ENCODE data around the gene SCAF1.

Gene SCAF1

DNA sequence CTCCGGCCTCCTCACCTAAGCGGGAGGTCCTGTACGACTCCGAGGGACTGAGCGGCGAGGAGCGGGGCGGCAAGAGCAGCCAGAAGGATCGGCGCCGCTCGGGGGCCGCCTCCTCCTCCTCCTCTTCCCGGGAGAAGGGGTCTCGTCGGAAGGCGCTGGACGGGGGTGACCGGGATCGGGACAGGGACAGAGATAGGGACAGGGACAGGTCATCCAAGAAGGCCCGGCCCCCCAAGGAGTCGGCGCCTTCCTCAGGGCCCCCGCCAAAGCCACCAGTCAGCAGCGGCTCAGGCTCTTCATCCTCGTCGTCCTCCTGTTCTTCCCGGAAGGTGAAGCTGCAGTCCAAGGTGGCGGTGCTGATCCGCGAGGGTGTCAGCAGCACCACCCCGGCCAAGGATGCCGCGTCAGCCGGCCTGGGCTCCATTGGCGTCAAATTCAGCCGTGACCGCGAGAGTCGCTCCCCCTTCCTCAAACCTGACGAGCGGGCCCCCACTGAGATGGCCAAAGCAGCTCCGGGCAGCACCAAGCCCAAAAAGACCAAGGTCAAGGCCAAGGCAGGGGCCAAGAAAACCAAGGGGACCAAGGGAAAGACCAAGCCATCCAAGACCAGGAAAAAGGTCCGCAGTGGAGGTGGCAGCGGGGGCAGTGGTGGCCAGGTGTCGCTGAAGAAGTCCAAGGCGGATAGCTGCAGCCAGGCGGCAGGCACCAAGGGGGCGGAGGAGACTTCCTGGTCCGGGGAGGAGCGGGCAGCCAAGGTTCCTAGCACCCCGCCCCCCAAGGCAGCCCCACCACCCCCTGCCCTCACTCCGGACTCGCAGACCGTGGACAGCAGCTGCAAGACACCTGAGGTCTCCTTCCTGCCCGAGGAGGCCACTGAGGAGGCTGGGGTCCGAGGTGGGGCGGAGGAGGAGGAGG lies 10.8 kb downstream of the SCAF1 start:
- no peak for TF ChIP-seq TAF1 (IDR thresholded peaks at IDR 0.05; ENCODE audit: borderline replicate concordance, low read depth, low read length)
- no peak for TF ChIP-seq POLR2AphosphoS5 (IDR thresholded peaks at IDR 0.05; ENCODE audit: low read depth, low read length)
- TF ChIP-seq POLR2A (IDR thresholded peaks at IDR 0.05; ENCODE audit: low read depth, low read length), result no peak
- DNase-seq (ENCODE audit: insufficient read length), result no peak
- FAIRE-seq, result no peak

DNA sequence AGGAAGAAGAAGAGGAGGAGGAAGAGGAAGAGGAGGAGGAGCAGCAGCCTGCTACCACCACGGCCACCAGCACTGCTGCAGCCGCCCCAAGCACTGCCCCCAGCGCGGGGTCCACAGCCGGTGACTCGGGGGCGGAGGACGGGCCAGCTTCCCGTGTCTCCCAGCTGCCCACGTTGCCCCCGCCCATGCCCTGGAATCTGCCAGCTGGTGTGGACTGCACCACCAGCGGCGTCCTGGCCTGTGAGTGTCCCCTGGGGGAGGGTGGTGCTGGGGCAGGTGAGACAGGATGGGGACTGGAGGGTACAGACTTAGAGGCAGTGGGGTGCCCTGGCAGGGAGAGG lies 11.4 kb downstream of the SCAF1 start:
- TF ChIP-seq POLR2A (IDR thresholded peaks at IDR 0.05; ENCODE audit: low read depth, low read length) (no peak), POLR2AphosphoS5 (IDR thresholded peaks at IDR 0.05; ENCODE audit: low read depth, low read length) (no peak), TAF1 (IDR thresholded peaks at IDR 0.05; ENCODE audit: borderline replicate concordance, low read depth, low read length) (no peak)
- FAIRE-seq, result no peak
- no peak for DNase-seq (ENCODE audit: insufficient read length)

DNA sequence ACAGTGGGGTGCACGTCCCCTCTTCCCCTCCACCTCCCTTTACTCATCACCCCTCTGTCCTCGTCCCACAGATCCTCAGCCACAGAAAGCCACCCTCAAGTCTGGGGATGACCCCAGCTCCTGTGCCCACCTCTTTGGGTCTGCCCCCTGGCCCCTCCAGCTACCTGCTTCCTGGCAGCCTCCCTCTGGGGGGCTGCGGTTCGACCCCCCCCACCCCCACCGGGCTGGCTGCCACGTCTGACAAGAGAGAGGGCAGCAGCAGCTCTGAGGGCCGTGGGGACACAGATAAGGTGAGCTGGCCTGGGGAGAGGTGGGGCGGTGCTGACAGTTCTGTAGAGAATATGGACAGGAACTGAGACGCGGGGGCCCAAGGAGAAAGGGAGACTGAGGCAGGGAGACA lies 12.6 kb downstream of the SCAF1 start:
- FAIRE-seq (no peak), DNase-seq (ENCODE audit: insufficient read length) (no peak)
- TF ChIP-seq POLR2AphosphoS5 (IDR thresholded peaks at IDR 0.05; ENCODE audit: low read depth, low read length), result no peak
- TF ChIP-seq TAF1 (IDR thresholded peaks at IDR 0.05; ENCODE audit: borderline replicate concordance, low read depth, low read length), result no peak
- no peak for TF ChIP-seq POLR2A (IDR thresholded peaks at IDR 0.05; ENCODE audit: low read depth, low read length)

DNA sequence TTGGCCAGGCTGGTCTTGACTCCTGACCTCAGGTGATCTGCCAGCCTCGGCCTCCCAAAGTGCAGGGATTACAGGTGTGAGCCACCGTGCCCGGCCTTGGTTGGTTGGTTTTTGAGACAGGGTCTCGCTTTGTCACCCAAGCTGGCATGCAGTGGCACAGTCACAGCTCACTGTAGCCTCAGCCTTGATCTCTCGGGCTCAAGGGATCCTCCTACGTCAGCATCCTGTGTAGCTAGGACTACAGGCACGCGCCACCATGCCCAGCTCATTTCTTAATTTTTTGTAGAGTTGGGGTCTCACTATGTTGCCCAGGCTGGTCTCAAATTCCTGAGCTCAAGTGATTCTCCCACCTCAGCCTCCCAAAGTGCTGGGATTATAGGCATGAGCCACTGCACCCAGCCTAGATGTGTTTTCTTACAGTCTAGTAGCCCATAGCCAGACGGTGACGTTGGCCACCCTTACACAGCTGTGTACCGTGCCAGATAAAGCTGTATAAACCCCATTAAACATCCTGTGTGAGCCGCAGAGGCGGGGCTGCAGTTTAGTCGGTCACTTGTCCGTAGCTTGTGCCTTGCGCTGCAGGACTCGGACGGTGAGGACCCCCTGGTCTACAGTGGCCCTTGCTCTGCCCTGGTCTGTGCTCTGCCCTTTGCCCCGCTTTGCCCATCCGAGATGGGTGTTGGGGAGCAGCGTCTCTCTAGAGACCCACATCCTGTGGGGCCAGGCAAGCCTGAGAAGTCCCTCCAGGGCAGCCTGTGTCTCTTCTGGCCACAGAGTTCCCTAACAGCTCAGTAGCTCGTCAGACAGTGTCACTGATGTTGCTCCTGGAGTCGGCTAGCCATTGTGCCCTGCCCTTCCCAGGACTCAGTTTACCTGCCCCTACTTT lies 13.8 kb downstream of the SCAF1 start:
- FAIRE-seq (no peak), DNase-seq (ENCODE audit: insufficient read length) (no peak)
- no peak for TF ChIP-seq POLR2AphosphoS5 (IDR thresholded peaks at IDR 0.05; ENCODE audit: low read depth, low read length)
- no peak for TF ChIP-seq TAF1 (IDR thresholded peaks at IDR 0.05; ENCODE audit: borderline replicate concordance, low read depth, low read length)
- TF ChIP-seq POLR2A (IDR thresholded peaks at IDR 0.05; ENCODE audit: low read depth, low read length), result no peak

DNA sequence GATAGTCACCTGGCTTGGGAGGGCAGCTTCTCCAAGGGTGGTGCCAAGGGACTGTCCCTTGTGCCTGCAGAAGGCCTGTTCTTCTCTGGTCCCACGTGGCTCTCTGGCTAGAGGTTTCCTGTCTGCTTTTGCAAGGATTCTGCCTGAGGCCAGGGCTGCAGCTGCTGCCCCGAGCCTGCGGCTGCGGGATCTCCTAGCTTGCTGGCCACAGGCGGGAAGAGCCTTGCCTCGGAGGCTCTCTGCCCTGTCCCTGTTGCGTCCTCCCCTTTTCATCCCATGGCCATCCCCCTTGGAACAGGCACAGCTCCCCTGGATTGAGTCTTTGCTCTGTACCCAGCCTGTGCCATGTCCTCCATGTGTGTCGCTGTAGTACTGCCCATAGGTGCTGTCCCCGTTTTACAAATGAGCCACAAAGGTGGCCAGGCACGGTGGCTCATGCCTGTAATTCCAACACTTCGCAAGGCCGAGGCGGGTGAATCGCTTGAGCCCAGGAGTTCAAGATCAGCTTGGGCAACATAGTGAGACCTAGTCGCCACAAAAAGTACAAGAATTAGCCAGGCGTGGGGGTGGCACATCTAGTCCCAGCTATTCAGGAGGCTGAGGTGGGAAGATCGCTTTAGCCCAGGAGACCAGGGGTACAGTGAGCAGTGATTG lies 14.6 kb downstream of the SCAF1 start:
- TF ChIP-seq POLR2A (IDR thresholded peaks at IDR 0.05; ENCODE audit: low read depth, low read length) (no peak), TAF1 (IDR thresholded peaks at IDR 0.05; ENCODE audit: borderline replicate concordance, low read depth, low read length) (no peak), POLR2AphosphoS5 (IDR thresholded peaks at IDR 0.05; ENCODE audit: low read depth, low read length) (no peak)
- no peak for DNase-seq (ENCODE audit: insufficient read length)
- FAIRE-seq, result no peak

DNA sequence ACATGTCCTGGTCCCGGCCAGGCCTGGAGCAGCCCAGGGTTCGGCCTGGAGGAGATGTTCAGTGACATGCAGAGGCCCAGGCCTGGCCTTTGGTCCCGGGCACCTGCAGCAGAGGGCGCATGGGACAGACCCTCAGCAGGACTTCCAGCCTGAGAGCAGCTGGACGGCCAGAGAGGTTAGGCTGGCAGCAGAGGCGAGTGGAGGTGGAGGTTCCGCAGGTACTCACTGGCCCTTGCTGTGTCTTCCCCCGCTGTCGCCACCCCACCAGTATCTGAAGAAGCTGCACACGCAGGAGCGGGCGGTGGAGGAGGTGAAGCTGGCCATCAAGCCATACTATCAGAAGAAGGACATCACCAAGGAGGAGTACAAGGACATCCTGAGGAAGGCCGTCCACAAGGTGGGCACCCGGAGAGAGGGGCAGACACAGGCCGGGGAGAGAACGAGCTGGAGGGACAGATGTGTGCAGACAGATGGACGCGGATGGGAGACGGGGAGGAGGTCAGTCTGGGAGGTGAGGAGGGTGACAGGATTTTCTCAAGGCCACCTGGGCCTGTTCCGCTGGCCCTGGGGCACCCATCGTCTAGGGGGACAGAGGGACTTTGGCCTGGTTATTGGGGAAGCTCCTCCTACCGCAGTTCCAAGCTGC lies 15.6 kb downstream of the SCAF1 start:
- TF ChIP-seq POLR2A (IDR thresholded peaks at IDR 0.05; ENCODE audit: low read depth, low read length) (no peak), TAF1 (IDR thresholded peaks at IDR 0.05; ENCODE audit: borderline replicate concordance, low read depth, low read length) (no peak), POLR2AphosphoS5 (IDR thresholded peaks at IDR 0.05; ENCODE audit: low read depth, low read length) (no peak)
- DNase-seq (ENCODE audit: insufficient read length) (no peak), FAIRE-seq (no peak)

DNA sequence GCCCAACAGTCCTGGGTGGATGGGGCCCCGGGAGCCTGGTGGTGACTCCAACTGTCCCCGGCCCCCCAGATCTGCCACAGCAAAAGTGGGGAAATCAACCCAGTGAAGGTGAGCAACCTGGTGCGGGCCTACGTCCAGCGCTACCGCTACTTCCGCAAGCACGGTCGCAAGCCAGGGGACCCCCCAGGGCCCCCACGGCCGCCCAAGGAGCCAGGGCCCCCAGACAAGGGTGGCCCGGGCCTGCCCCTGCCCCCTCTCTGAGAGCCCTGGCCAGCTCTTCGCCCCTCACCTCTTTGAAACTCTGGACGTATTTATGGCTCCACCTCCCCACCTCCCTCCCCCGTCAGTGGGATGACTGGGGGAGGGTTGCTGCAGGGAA lies 16.1 kb downstream of the SCAF1 start:
- FAIRE-seq, result no peak
- no peak for DNase-seq (ENCODE audit: insufficient read length)
- TF ChIP-seq TAF1 (IDR thresholded peaks at IDR 0.05; ENCODE audit: borderline replicate concordance, low read depth, low read length), result no peak

DNA sequence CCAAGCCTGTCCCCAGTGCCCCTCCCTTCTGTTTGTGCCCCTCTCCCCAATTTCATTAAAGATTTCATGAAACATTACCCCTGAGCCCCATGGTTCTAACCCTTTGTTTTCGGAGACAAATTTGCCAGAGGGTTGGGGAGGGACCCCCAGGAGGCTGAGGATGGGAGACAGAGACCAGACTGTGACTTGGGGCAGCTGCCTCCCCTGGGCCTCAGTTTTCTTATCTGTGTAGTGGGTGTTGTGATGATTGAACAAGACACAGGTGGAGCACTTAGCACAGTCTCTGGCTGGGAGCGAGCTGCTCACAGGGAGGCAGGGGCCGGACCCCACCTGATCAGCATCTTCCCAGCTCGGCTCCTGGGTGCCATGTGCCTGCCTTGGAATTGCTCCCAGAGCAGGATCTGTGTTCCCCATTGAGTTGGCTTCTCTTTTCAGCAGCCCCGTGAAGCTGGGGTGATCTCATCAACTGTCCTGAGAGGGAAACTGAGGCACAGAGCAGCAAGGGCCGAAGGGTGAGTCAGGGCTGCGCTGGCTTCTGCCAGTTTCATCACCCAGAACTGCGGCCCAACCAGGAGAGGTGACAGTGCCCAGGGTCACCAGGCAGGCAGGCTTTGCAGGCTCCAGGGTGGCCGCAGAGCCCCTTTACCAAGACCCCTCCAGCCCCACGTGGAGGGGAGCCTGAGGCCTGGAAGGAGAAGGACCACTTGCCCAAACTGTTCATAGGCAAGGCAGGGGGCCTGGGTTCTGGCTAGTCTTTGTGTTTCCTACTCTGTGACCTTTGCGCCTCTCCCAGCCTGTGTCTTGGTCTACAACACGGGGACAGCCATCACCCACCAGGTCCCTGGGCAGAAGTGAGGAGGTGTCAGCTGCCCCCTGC lies 16.8 kb downstream of the SCAF1 start:
- DNase-seq (ENCODE audit: insufficient read length) (no peak), FAIRE-seq (no peak)
- peak; percentile 13; the same call in 1 of the 2 replicates for TF ChIP-seq POLR2A (IDR thresholded peaks at IDR 0.05; ENCODE audit: low read depth, low read length)
- no peak for TF ChIP-seq TAF1 (IDR thresholded peaks at IDR 0.05; ENCODE audit: borderline replicate concordance, low read depth, low read length)

DNA sequence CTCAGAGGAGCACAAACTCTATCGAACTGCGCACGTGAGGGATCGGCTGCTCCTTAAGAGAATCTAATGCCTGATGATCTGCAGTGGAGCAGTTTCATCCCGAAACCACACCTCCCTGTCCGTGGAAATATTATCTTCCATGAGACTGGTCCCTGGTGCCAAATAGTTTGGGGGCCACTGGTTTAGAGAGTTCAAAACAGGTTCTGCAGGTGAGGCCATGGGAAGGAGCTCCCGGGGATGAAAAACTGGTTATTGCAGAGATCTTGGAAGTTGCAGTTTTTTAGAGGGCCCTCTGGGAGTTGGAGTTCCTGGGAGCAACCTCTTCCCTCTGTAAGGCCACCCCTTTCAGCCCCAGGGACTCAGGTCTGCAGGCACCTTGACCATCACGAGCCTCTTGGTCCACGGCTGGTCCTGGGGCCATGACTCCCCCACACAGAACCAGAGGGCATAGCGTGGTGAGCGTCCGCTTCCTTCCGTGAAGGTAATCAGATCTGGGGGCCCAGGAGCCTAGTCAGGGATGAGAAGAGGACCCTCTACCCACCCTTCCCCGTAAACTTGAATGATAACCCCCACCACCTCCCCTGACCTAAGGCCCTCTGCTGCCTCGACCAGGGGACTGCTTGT lies 18.4 kb downstream of the SCAF1 start:
- TF ChIP-seq TAF1 (IDR thresholded peaks at IDR 0.05; ENCODE audit: borderline replicate concordance, low read depth, low read length) (no peak), POLR2A (IDR thresholded peaks at IDR 0.05; ENCODE audit: low read depth, low read length) (no peak), POLR2AphosphoS5 (IDR thresholded peaks at IDR 0.05; ENCODE audit: low read depth, low read length) (no peak)
- DNase-seq (ENCODE audit: insufficient read length) (no peak), FAIRE-seq (no peak)

DNA sequence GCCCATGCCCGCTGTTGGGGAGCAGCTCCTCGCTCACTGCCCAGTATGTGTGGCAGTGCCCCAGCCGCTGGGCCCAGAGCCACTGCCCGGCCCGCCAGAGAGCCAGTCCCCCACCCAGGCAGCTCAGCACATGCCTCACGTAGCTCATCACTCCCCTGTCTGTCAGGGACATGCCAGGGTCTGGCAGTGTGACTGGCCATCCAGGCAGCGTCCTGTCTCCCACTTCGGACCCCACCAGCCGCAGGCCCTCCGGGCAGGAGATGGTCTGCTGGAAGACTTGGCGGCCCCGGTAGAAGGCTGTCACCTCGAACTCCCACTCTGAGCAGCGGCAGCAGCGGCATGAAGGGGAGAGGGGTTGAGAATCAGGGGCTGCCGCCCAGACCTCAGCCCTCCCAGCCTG lies 20.0 kb downstream of the SCAF1 start:
- no peak for TF ChIP-seq TAF1 (IDR thresholded peaks at IDR 0.05; ENCODE audit: borderline replicate concordance, low read depth, low read length)
- no peak for TF ChIP-seq POLR2AphosphoS5 (IDR thresholded peaks at IDR 0.05; ENCODE audit: low read depth, low read length)
- no peak for TF ChIP-seq POLR2A (IDR thresholded peaks at IDR 0.05; ENCODE audit: low read depth, low read length)
- FAIRE-seq (no peak), DNase-seq (ENCODE audit: insufficient read length) (no peak)

Data from GM12892 (cell line).